GM06990 (cell line): ENCODE results near the gene TPCN1.

Experiments used
- DNase-seq: peaks from one replicate; pipeline ENCODE4 v3.0.0-alpha.2; 2011; ENCODE audit not compliant: insufficient read length; ENCODE audit errors: extremely low read depth
- H3K27me3 ChIP-seq: replicated peaks from 2 replicates; pipeline ENCODE4 v1.6.0; 2011; ENCODE audit warnings: low read length; ENCODE audit not compliant: control insufficient read depth, insufficient read depth
- H3K36me3 ChIP-seq: 2 replicates; pipeline ENCODE4 v1.5.1; 2011; ENCODE audit warnings: low read length; ENCODE audit not compliant: control insufficient read depth, insufficient read depth
- H3K4me3 ChIP-seq: replicated peaks from 2 replicates; pipeline ENCODE4 v1.5.1; 2011; ENCODE audit warnings: low read depth, mild to moderate bottlenecking, control low read depth, low read length
- TF ChIP-seq, protein P1 (sequence below): IDR thresholded peaks from 2 replicates; pipeline ENCODE4 v1.5.1; 2011; ENCODE audit warnings: low read length, control low read depth, mild to moderate bottlenecking, inconsistent platforms; ENCODE audit not compliant: insufficient read depth, poor library complexity, severe bottlenecking

TPCN1 gene

DNA sequence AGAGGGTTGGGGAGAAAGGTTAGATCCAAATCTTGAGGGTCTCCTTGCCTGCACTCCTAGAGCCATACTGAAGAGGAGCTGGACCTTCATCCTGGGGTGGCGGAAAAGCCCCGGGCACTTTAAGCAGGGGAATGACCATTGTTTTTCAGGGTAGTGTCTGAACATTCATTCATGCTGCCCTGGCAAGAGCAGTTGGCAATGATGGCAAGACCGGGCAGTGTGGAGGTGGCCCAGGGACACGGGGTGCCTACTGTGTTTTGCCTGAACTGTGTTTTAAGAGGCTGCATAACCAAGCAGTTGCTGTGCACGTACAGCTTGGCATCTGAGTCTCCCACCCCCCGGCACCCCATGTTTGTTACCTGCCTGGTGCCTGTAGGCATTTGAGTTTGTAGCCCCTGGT, 14.7 kb downstream of the TPCN1 start:
- Histone ChIP-seq H3K36me3 (peaks cover 28% of the 10 kb centered on the region), H3K4me3 (no peak overlapping the region), H3K27me3 (no peaks in the 10 kb centered on the region)
- no peak for DNase-seq
- TF ChIP-seq, protein P1, sequence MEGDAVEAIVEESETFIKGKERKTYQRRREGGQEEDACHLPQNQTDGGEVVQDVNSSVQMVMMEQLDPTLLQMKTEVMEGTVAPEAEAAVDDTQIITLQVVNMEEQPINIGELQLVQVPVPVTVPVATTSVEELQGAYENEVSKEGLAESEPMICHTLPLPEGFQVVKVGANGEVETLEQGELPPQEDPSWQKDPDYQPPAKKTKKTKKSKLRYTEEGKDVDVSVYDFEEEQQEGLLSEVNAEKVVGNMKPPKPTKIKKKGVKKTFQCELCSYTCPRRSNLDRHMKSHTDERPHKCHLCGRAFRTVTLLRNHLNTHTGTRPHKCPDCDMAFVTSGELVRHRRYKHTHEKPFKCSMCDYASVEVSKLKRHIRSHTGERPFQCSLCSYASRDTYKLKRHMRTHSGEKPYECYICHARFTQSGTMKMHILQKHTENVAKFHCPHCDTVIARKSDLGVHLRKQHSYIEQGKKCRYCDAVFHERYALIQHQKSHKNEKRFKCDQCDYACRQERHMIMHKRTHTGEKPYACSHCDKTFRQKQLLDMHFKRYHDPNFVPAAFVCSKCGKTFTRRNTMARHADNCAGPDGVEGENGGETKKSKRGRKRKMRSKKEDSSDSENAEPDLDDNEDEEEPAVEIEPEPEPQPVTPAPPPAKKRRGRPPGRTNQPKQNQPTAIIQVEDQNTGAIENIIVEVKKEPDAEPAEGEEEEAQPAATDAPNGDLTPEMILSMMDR: no peak

DNA sequence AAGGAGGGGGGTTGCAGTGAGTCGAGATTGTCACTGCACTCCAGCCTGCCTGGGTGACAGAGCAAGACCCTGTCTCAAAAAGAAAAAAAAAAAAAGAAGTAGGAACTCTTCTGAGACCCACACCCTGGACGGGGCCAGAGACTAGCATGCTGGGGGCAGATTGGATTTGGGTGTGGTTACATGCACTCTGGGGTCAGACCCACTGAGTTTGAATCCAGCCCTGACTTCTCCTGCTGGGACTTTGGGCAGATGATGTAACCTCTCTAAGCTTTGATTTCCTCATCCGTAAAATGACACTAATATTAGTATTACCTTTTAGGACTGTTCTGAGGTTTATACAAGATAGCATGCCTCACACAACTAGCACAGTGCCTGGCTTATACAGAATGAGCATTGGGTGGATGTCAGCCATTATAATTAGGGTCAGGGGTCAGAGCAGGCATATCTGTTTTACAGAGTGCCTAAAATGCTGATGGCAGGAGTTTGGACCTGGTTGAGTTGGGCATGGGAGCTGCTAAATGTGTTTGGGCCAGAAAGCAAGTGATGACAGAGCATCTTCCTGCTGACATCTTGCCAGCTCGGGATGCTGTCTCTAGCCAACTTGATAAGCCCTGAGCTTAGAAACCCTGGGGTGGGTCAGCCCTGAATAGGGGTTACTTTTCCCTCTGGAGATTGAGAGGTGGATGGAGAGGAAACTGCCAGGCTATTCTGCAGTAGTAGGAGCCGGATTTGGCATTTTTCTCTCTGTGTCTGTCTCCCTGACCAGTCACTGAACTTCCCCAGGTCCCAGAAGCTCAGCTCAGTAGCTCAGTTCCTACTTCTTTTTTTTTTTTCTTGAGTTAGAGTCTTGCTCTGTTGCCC, 15.5 kb downstream of the TPCN1 start:
- H3K27me3 ChIP-seq: no peaks in the 10 kb centered on the region
- TF ChIP-seq, protein P1: no peak
- DNase-seq: no peak
- H3K4me3 ChIP-seq: no peak overlapping the region
- H3K36me3 ChIP-seq: peaks cover 29% of the 10 kb centered on the region

DNA sequence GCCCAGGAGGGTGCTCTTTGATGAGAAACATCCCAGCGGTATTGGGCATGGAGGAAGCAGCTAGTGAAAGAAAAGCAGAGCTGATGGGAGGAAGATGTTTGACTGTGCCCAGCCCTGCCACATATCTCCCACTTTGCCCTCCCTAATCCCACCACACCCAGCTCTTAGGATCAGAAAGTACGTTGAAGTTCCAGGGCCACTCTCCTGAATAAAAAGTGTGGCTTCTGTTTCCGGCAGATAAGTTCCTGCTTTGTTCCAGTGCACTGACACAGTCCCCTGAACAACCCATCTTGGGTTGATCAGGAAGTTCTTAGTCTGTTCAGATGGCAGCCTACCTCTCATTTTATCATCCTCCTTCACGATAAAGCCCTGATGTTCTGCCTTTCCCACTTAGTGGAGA, 16.5 kb downstream of the TPCN1 start:
- Histone ChIP-seq H3K4me3 (no peak overlapping the region), H3K27me3 (no peaks in the 10 kb centered on the region), H3K36me3 (peaks cover 28% of the 10 kb centered on the region)
- DNase-seq: no peak
- TF ChIP-seq, protein P1: no peak

DNA sequence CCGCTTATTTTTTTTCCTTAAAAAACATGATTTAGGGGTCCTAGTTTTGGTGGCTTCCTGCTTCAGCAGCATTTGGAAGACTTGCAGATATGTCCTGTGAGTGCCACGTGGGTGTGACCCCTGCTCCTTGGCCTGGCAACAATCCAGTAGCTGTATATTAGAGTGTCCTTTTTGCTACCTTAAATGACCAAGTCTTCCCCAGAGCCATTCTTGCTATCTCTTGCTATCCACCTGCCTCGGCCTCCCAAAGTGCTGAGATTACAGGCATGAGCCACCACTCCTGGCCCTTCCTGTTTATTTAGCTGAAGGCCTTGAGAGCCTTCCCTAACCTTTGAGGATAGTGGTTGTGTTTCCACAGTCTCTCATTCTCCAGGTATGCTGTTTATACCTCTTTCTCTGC, 17.0 kb downstream of the TPCN1 start:
- H3K36me3 ChIP-seq: peaks cover 28% of the 10 kb centered on the region
- no peaks in the 10 kb centered on the region for H3K27me3 ChIP-seq
- TF ChIP-seq, protein P1: no peak
- no peak for DNase-seq
- H3K4me3 ChIP-seq: no peak overlapping the region

DNA sequence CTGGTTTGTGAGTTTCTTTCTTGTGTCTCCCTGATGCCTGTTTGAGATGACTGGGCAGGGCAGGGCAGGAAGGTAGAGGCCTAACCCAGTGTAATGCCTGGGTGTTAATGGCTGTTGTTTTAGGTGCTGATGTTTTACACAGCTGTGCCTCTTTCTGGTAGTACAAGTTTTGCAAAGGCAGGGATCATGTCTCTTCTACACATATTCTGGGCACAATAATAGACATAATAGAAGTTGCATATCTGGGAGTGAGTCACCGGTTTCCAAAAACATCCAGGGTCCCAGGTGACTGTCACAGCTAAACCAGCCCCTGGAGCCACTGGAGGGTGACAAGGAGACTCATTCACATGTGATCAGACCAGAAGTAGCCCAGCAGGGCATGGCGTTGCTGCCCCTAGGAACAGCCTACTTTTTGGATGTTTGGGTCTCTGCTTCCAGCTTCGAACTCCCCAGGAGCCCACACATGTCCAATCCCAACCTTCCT, 18.1 kb downstream of the TPCN1 start:
- no peak for DNase-seq
- TF ChIP-seq, protein P1: no peak
- no peaks in the 10 kb centered on the region for H3K27me3 ChIP-seq
- H3K36me3 ChIP-seq: peaks cover 24% of the 10 kb centered on the region
- H3K4me3 ChIP-seq: no peak overlapping the region
